HuH-7.5 (cell line): ENCODE measurements around the gene OPA3.
A peak's percentile ranks its signal among the peaks of the same experiment; 100 is the strongest.
"Not testable (repeated sequence)": the region's sequence is repeated elsewhere in the genome, so short reads cannot be mapped to it uniquely, and the experiment has no call there.

Source experiments
- DNase-seq: peaks from one replicate; pipeline ENCODE4 v3.0.0; 2011; ENCODE audit warnings: low spot score

OPA3 gene

GRCh38 chr19:45518469-45518826 lies 66.2 kb downstream of the OPA3 start:
- DNase-seq: no peak

- DNase-seq: no peak
Measured at GRCh38 chr19:45517641-45518468, 66.7 kb downstream of the OPA3 start.

GRCh38 chr19:45517238-45517637 lies 67.4 kb downstream of the OPA3 start:
- no peak for DNase-seq

GRCh38 chr19:45515807-45516401 lies 68.7 kb downstream of the OPA3 start:
- DNase-seq: no peak

GRCh38 chr19:45515081-45515624 lies 69.4 kb downstream of the OPA3 start:
- DNase-seq: no peak

- DNase-seq: peak; percentile 79
Measured at GRCh38 chr19:45514376-45515051, 70.1 kb downstream of the OPA3 start.

- DNase-seq: no peak
Measured at GRCh38 chr19:45512881-45513483, 71.6 kb downstream of the OPA3 start.

- no peak for DNase-seq
Measured at GRCh38 chr19:45511074-45511473, 73.5 kb downstream of the OPA3 start.

- DNase-seq: not testable (repeated sequence)
Measured at GRCh38 chr19:45510352-45510751, 74.2 kb downstream of the OPA3 start.

- DNase-seq: no peak
Measured at GRCh38 chr19:45509692-45510015, 74.9 kb downstream of the OPA3 start.

- DNase-seq: peak; percentile 86
Measured at GRCh38 chr19:45508861-45509691, 75.5 kb downstream of the OPA3 start.

GRCh38 chr19:45508417-45508860 lies 76.2 kb downstream of the OPA3 start:
- DNase-seq: peak; percentile 49

GRCh38 chr19:45507872-45508416 lies 76.7 kb downstream of the OPA3 start:
- peak; percentile 57 for DNase-seq

GRCh38 chr19:45506989-45507871 lies 77.4 kb downstream of the OPA3 start, which contains the start of gene VASP:
Gene VASP, plus strand, starts transcription at chr19:45507479. Its CDS starts 293 bp downstream, at chr19:45507772.
- peak; percentile 89 for DNase-seq

GRCh38 chr19:45506246-45506988 lies 78.2 kb downstream of the OPA3 start:
- DNase-seq: peak; percentile 92

- DNase-seq: no peak
Measured at GRCh38 chr19:45505996-45506245, 78.7 kb downstream of the OPA3 start.

- no peak for DNase-seq
Measured at GRCh38 chr19:45505151-45505995, 79.2 kb downstream of the OPA3 start.

GRCh38 chr19:45503909-45504308 lies 80.7 kb downstream of the OPA3 start:
- DNase-seq: no peak

- no peak for DNase-seq
Measured at GRCh38 chr19:45502111-45502510, 82.5 kb downstream of the OPA3 start.
